HG03575 (cell line): ENCODE measurements around the gene SMIM8.

Experiments
- ATAC-seq: cut with Tn5 transposase; IDR thresholded peaks from one replicate; pipeline ENCODE4 v1.9.1; 2021; ENCODE audit not compliant: unreplicated experiment, insufficient number of reproducible peaks, low FRiP score; ENCODE audit errors: extremely low read depth

Gene SMIM8

DNA sequence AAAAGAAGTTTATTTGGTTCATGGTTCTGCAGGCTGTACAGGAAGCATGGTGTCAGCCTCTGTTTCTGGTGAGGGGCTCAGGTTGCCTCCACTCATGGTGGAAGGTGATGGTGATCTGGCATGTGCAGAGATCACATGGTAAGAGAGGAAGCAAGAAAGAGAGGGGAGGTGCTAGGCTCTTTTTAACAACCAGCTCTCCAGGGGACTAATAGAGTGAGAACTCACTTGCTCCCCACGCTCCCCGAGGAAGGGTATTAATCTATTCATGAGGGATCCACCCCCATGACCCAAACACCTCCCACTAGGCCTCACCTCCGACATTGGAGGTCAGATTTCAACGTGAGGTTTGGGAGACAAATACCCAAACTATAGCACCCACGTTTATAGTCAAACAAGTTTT is 10.6 kb downstream of the SMIM8 start:
- no peak for ATAC-seq

DNA sequence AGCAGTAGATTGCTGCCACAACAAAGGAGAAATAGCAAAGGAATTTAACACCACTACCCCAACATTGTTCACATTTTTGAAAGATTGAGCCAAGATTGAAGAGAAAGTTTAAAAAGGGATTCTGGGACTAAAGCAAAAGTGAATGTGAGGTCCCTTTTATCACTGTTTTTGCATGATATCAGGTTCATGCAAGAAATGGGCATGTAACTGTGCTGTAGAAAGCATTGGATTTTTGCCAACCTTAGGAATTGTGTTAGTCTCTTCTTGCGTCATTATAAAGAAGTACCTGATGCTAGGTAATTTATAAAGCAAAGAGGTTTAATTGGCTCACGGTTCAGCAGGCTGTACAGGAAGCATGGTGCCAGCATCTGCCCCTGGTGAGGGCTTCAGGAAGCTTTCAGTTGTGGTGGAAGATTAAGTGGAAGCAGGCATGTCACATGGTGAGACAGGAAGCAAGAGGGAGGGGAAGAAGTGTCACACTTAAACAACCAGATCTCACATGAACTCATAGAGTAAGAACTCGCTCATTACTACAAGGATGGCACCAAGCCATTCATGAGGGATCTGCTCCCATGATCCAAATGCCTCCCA is 11.3 kb downstream of the SMIM8 start:
- no peak for ATAC-seq

DNA sequence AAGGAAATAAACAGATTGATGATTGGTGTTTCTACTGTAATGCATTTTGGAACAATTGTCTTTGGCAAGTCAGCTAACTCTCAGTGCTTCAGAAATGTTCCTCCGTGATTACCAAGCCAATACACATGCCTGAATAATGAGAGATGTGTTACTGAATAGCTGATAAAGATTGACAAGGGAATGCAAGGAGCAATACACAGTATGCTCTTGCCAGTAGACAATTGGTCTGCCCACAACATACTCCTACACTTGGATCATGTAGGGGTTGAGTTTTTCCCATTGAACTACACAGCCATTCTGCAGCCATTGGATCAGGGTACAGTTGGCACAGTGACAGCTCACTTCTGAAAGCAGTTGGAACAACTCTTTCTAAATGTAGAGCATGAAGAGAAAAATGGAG is 12.3 kb downstream of the SMIM8 start:
- no peak for ATAC-seq

DNA sequence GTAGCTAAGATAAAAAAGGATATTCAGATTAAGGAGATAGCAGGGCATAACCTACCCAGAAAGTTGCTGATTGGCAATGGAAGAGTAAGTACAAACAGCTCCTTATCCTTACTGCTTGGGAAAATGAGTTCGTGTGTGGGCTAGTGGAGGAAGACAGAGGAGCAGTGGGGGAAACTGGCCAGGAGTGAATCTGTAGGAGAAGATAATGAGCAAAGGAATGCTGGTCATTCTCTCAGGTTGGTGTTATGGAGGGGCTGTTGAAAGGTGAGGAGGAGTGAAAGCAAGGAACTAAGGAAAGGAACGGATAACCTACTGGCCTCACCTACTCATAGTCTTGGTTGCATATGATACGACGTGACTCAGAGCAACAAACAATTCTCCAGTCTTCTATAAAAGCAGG is 14.0 kb downstream of the SMIM8 start:
- no peak for ATAC-seq

DNA sequence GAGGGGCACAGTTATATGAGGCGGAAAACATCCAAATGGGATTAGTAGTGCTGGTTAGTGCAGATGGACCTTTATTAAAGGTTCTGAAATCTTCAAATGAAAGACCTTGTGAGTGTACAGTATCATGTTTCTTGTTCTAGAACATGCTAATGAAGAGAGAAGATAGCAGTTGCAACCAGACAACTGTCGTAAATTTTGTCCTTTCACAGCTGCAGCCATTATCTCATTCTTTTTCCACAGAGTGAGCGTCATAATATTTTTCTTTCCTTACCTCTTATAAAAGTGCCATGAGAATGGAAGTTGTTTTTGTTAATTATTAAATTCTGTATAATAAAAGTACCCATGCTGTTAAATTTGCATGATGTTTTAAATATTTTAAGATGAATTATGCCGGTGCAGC is 17.8 kb downstream of the SMIM8 start:
- no peak for ATAC-seq

DNA sequence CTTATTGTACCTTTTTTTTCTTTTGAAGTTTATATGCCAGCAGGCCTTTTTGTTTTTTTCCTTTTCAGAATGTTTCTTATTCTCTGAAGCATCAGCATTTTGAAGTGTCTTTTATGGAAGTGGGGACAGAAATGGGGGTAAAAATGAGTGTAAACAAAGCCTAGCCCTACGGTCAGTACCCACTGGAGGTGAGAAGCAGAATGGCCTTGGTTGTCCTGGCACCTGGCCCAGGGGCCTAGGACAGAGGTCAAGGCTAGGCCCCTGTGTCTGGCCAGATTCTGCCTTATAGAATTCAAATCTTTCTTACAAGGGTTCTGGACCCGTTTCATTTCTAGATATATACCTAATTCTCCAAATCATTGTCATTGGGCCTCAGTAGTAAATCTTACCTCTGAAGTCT is 18.8 kb downstream of the SMIM8 start:
- ATAC-seq: no peak

GRCh38 chr6:87341899-87342298 is 19.5 kb downstream of the SMIM8 start:
- ATAC-seq: peak; percentile 92

DNA sequence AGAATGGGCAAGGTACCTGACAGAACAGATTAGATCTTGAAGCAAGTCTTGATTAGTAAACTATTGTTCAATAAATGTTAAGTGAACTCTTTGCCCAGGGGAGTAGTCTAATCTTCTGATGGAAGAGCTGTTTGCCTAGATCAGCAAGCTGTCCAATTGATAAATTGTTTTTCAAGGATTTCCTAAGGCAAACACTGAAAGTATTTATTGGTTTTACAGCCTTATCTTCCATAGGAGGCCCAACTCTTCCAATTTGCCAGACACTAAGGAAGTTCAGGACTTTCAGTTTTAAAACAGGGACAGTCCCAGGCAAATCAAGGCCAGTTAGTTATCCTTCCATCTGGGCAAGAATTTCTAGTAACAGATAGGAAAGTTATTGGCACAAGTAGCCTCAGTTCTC is 20.4 kb downstream of the SMIM8 start:
- no peak for ATAC-seq

GRCh38 chr6:87344731-87345130 is 22.3 kb downstream of the SMIM8 start, which contains the start of gene C6orf163:
Gene C6orf163, plus strand, starts transcription at chr6:87344813. Its CDS starts 287 bp downstream, at chr6:87345100.
- no peak for ATAC-seq

DNA sequence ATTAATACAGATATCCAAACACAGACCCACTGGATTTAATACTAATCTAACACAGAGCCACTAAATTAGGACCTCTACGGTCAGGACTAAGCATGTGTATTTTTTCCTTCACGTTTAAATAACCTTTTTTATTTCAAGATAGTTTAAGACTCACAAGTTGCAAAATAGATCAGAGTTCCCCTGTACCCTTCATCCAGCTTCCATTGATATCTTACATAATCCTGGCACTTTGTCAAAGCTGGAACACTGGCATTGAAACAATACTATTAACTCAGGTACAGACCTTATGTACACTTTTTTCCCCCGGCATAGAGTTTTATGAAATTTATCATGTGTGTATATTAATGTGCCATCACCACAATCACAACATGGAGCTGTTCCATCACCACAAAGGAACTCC is 24.3 kb downstream of the SMIM8 start:
- no peak for ATAC-seq

DNA sequence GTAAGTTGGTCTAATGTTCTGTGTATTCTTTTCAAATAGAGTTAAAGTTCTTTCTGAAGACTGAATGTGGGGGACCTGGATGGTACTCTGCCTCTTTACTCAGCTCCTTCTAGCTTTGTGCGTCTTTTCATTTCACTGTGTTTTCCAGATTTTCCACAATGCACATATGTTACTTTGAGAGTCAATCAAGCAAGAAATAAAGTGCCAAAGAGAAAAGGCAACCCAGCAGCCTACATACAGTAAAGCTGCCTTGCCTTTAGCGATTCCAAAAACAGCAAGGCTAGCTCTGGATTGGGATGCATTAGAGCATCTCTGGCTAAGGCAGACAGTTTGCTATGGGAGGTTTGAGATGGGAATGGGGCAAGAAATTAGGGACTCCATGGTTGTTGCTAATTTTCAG is 27.5 kb downstream of the SMIM8 start:
- ATAC-seq: no peak

GRCh38 chr6:87350516-87350915 is 28.1 kb downstream of the SMIM8 start:
- no peak for ATAC-seq

- ATAC-seq: no peak
Observed at GRCh38 chr6:87351583-87351982, 29.2 kb downstream of the SMIM8 start.

GRCh38 chr6:87356181-87356580 is 33.8 kb downstream of the SMIM8 start:
- no peak for ATAC-seq

- no peak for ATAC-seq
Observed at GRCh38 chr6:87357479-87358196, 35.2 kb downstream of the SMIM8 start.

DNA sequence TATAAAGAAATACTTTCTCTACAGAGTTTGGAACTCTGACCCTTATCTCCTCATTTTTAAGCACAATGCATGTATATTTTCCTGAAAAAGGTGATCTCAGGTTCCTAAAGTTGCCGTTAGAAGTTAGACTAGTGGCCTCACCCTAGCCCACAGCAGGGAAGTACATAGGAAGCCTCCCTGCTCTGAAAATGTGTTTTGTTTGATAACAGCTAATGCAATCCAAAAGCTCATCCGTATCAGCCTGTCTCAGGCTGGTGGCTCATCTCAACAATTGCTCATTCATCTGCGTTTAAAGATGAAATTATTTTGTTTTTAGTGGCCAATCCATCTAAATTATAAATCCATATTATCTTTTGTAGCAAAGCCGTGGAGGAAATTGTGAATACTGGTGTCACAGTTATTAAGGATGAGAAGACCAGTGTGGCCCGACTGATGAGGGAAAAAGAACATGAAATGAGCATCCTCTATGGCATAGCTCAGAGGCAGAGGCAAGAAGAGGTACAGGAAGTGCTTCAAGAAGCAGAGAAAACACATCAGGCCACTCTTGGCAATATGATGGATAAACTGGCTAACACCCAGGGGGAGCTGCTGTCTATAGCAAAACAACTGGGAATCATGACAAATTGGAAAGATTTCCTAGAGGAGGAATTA is 42.3 kb downstream of the SMIM8 start:
- ATAC-seq: no peak

GRCh38 chr6:87366072-87366827 is 43.9 kb downstream of the SMIM8 start:
- ATAC-seq: no peak

GRCh38 chr6:87366899-87367298 is 44.5 kb downstream of the SMIM8 start:
- no peak for ATAC-seq

DNA sequence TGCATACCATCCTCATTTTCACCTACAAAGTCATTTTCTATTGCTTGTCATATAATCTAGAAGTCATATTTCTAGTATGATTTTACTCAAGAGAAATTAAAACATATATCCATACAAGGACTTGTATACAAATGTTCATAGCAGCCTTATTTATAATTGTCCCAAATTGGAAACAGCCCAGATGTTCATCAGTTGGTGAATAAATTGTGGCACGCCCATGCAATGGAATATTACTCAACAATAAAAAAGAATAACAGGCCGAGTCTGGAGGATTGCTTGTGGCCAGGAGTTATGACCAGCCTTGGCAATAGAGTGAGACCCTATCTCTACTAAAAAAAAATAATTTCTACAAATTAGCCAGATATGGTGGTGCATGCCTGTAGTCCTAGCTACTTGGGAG is 51.0 kb downstream of the SMIM8 start:
- ATAC-seq: no peak

DNA sequence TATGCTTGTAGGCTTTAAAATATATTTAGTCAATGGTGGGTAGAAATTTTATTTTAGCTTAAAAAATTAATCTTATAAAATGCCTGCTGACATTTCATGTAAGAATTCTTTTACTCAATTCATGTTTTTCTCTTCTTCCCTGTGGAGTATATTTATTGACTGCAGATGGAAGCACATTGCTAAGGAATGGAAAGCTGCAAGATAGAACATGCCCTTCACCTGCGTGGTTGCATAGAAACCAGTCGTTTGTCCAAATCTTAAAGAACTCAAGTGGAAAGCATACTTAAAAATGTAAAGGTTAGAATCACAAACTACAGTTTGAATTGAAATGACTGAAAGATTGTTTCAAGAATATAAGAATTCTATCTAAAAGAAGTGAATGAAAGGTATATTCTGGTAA is 52.9 kb downstream of the SMIM8 start:
- no peak for ATAC-seq
